ENCODE measurements around the gene ACOX1. TPM values are rescaled to one million over a fixed set of nuclear protein-coding genes. Genes with fewer than 3 reads are reported as not detected.

The ACOX1 gene
- total RNA-seq, 6 donors from 2014 or later = 33.2 to 84.2 (median 57.4) TPM

DNA sequence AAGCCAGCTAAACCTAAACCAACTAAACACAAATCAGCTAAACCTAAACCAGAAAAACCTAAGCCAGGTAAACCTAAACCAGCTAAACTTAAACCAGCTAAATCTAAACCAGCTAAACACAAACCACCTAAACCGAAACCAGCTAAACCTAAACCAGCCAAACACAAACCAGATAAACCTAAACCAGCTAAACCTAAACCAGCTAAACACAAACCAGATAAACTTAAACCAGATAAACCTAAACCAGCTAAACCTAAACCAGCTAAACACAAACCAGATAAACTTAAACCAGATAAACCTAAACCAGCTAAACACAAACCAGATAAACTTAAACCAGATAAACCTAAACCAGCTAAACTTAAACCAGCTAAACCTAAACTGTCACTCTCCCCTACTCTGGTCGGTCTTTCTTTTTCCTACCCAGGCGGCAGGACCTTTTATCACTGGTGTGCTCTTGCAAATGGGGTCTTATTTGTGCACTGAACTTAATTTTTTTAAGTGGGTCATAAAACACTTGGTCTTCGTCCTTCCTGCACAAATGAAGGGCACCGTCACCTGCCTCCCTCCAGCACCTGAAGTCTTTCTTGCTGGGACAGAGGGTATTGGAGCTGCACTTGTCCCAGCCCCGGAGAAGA is 41.0 kb upstream of the ACOX1 start:
- TF ChIP-seq, protein P1, sequence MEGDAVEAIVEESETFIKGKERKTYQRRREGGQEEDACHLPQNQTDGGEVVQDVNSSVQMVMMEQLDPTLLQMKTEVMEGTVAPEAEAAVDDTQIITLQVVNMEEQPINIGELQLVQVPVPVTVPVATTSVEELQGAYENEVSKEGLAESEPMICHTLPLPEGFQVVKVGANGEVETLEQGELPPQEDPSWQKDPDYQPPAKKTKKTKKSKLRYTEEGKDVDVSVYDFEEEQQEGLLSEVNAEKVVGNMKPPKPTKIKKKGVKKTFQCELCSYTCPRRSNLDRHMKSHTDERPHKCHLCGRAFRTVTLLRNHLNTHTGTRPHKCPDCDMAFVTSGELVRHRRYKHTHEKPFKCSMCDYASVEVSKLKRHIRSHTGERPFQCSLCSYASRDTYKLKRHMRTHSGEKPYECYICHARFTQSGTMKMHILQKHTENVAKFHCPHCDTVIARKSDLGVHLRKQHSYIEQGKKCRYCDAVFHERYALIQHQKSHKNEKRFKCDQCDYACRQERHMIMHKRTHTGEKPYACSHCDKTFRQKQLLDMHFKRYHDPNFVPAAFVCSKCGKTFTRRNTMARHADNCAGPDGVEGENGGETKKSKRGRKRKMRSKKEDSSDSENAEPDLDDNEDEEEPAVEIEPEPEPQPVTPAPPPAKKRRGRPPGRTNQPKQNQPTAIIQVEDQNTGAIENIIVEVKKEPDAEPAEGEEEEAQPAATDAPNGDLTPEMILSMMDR (IDR thresholded peaks at IDR 0.05) = no peak
- TF ChIP-seq EP300 (IDR thresholded peaks at IDR 0.05) (no peak), POLR2A (IDR thresholded peaks at IDR 0.05) (no peak), POLR2AphosphoS5 (IDR thresholded peaks at IDR 0.05) (no peak)
- Histone ChIP-seq H3K27me3 (no peaks in the 10 kb centered on the region), H3K27ac (no peak overlapping the region), H3K4me1 (peaks cover 0 to 2% (median under 1%) of the 10 kb centered on the region in 4 donors), H3K9me3 (no peaks in the 10 kb centered on the region), H3K4me3 (no peak overlapping the region), H3K36me3 (peaks cover 0 to 18% (median 2%) of the 10 kb centered on the region in 4 donors)
- no peak for ATAC-seq (ENCODE audit: low FRiP score in 2 of 2)
- WGBS, 2 donors = 84 to 88% methylated on average over 6 of the region's 6 CpGs
- DNase-seq = no peak

DNA sequence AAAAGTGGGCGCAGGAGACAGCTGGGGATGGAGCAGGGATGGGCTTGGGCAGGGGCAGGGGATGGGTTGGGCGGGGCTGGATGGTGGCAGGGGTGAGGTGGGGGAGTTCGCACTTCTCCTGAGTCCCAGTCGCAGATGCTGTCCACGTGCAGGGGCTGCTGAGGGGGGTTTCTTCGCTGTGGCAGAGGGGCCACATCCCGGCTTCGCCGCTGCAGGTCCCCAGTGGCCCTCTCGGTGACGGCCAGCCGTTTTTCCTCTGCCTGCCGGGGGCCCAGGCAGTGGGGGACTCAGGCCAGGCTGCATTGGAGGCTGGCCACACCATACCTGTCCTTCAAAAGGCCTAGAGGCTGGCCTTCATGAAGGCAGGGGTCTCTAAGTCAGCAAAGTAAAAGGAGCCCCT is 39.8 kb upstream of the ACOX1 start:
- Histone ChIP-seq H3K9me3 (no peaks in the 10 kb centered on the region), H3K27ac (no peak overlapping the region)

DNA sequence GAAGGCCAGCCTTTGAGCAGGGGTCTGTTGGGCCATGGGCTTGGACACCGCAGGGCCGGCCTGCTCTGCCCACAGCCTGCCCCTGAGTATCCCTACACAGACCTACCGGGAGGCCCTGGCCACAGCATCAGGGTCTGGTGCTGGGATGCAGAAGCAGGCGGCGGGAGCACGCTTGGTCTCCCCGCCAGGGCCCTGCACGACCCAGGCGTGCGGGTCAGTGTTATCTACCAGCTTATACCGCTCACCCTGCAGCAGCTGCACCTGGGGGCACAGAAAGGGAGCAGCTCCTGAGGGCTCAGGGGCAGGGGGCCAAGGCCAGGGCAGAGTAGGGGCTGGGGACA is 39.3 kb upstream of the ACOX1 start:
- Histone ChIP-seq H3K9me3 (no peaks in the 10 kb centered on the region), H3K27me3 (no peaks in the 10 kb centered on the region), H3K4me3 (no peak overlapping the region), H3K4me1 (peaks cover 0 to 9% (median 7%) of the 10 kb centered on the region in 4 donors), H3K27ac (no peak overlapping the region), H3K36me3 (peaks cover 0 to 18% (median 2%) of the 10 kb centered on the region in 4 donors)
- ATAC-seq (ENCODE audit: low FRiP score in 2 of 2) (no peak), DNase-seq (no peak)
- TF ChIP-seq POLR2A (IDR thresholded peaks at IDR 0.05) (no peak), POLR2AphosphoS5 (IDR thresholded peaks at IDR 0.05) (no peak), EP300 (IDR thresholded peaks at IDR 0.05) (no peak)
- TF ChIP-seq, protein P1 (IDR thresholded peaks at IDR 0.05) = no peak
- 91 to 98% methylated on average over 8 of the region's 11 CpGs for WGBS, 2 donors

More for the DNA sequence above, 39.8 kb upstream of the ACOX1 start:
- Histone ChIP-seq H3K36me3 (peaks cover 0 to 18% (median 2%) of the 10 kb centered on the region in 4 donors), H3K4me3 (no peak overlapping the region), H3K4me1 (peaks cover 0 to 9% (median 7%) of the 10 kb centered on the region in 4 donors), H3K27me3 (no peaks in the 10 kb centered on the region)
- ATAC-seq (ENCODE audit: low FRiP score in 2 of 2) (no peak), DNase-seq (no peak)
- TF ChIP-seq EP300 (IDR thresholded peaks at IDR 0.05) (no peak), POLR2A (IDR thresholded peaks at IDR 0.05) (no peak), POLR2AphosphoS5 (IDR thresholded peaks at IDR 0.05) (no peak)
- TF ChIP-seq, protein P1 (IDR thresholded peaks at IDR 0.05) = no peak
- 89 to 92% methylated on average over 13 of the region's 13 CpGs for WGBS, 2 donors

DNA sequence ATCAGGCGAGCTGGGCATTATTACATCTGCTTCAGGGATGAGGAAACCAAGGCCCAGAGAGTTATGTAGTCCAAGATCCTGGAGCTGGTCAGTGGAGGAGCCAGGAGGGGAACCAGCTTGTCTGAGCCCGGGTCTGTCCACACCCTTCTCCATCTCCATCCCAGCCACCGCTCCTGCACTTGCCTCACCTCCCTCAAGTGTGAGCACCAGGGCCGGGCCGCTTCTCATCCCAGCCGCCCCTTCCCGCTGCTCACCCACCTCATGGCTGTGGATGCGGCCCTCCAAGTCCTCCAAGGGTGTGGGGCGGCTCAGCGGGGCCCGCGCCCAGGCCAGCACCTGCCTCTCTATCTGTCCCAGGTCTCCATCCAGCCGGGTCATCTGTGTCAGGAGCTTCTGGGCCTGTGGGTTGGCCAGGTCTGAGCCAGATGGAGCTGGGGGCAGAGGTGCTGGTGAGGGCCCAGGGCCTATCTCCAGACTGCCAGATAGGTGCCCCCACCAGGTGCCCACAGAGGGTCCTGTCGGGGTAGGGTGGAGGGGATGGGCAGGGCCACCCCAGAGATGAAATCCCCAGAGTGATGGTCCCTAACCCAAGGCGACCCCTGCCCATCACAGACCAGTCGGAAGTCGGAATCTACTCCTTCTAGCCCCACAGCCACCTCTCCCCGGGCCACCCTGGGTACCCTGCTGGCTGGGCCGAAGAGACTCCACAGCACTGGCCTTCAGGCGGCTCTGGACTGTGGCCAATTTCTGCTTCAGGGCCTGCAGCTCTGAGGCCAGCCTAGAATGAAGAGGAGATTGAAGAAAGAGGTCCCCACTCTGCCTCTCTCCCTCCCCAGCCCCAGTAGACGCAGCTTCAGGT is 38.7 kb upstream of the ACOX1 start:
- Histone ChIP-seq H3K27me3 (no peaks in the 10 kb centered on the region), H3K36me3 (peaks cover 0 to 18% (median 2%) of the 10 kb centered on the region in 4 donors), H3K27ac (no peak overlapping the region), H3K4me1 (peaks cover 0 to 9% (median 7%) of the 10 kb centered on the region in 4 donors), H3K9me3 (no peaks in the 10 kb centered on the region), H3K4me3 (no peak overlapping the region)
- no peak for DNase-seq
- ATAC-seq (ENCODE audit: low FRiP score in 2 of 2) = no peak
- 95 to 97% methylated on average over 14 to 21 of the region's 21 CpGs for WGBS, 2 donors
- TF ChIP-seq, protein P1 (IDR thresholded peaks at IDR 0.05) = no peak
- TF ChIP-seq EP300 (IDR thresholded peaks at IDR 0.05) (no peak), POLR2A (IDR thresholded peaks at IDR 0.05) (no peak), POLR2AphosphoS5 (IDR thresholded peaks at IDR 0.05) (no peak)

Measured in upper lobe of left lung (tissue), 6 donors.